Parathyroid adenoma (tissue), 2 donors: ENCODE results near the gene N4BP2.
"Not testable (repeated sequence)": the region's sequence is repeated elsewhere in the genome, so short reads cannot be mapped to it uniquely, and the experiment has no call there.

ENCODE experiments used
- H2AFZ ChIP-seq: fragments of 300-600 bp; sonication (generic); one replicate; pipeline ENCODE4 v1.7.0; 2017; ENCODE audit warnings: antibody characterized with exemption, mild to moderate bottlenecking
- H3K27ac ChIP-seq: fragments of 300-600 bp; sonication (generic); one replicate; pipeline ENCODE4 v1.7.0; 2017
- H3K27me3 ChIP-seq: fragments of 300-600 bp; sonication (generic); one replicate; pipeline ENCODE4 v1.7.0; 2017; ENCODE audit warnings: low read length; ENCODE audit not compliant: control insufficient read depth, insufficient read depth
- H3K36me3 ChIP-seq: fragments of 300-600 bp; sonication (generic); one replicate; pipeline ENCODE4 v1.7.0; 2017; ENCODE audit warnings: low read length; ENCODE audit not compliant: control insufficient read depth, insufficient read depth
- H3K4me1 ChIP-seq: fragments of 300-600 bp; sonication (generic); one replicate; pipeline ENCODE4 v1.7.0; 2017; ENCODE audit warnings: control low read depth
- H3K4me2 ChIP-seq: fragments of 300-600 bp; sonication (generic); one replicate; pipeline ENCODE4 v1.7.0; 2017; ENCODE audit warnings: low read length
- H3K4me3 ChIP-seq: fragments of 300-600 bp; sonication (generic); one replicate; pipeline ENCODE4 v1.7.0; 2017; ENCODE audit warnings: low read depth, low read length
- H3K79me2 ChIP-seq: fragments of 300-600 bp; sonication (generic); one replicate; pipeline ENCODE4 v1.7.0; 2017; ENCODE audit warnings: control low read depth
- H3K9ac ChIP-seq: fragments of 300-600 bp; sonication (generic); one replicate; pipeline ENCODE4 v1.7.0; 2017; ENCODE audit warnings: mild to moderate bottlenecking
- H3K9me3 ChIP-seq: fragments of 300-600 bp; sonication (generic); one replicate; pipeline ENCODE4 v1.7.0; 2017; ENCODE audit warnings: low read length; ENCODE audit not compliant: control insufficient read depth
- TF ChIP-seq, protein P1 (sequence below): fragments of 300-600 bp; sonication (generic); IDR thresholded peaks from one replicate; pipeline ENCODE4 v1.7.0; 2017; ENCODE audit warnings: antibody characterized with exemption, mild to moderate bottlenecking
- donor health status: primary hyperparathyroidism.

Gene N4BP2

DNA sequence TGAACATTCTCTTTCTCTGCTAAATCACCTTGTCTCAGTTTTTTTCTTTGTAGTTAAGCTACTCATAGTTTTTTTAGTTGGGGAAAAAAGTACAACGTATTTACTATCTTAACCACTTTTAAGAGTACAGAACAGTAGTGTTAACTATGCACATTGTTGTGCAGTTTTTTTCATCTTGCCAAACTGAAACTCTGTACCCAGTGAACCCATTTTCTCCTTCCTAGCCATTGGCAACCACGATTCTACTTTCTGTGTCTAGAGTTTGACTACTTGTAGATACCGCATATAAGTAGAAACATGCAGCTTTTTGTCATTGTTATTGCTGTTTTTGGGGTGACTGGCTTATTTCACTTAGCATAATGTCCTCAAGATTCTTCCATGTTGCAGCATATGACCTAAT lies 10.0 kb downstream of the N4BP2 start:
- Histone ChIP-seq H3K9ac (no peak overlapping the region), H3K27me3 (no peaks in the 10 kb centered on the region), H3K36me3 (no peaks in the 10 kb centered on the region), H3K27ac (no peak overlapping the region), H2AFZ (no peak overlapping the region), H3K79me2 (no peaks in the 10 kb centered on the region), H3K4me1 (no peaks in the 10 kb centered on the region), H3K9me3 (no peaks in the 10 kb centered on the region), H3K4me2 (no peak overlapping the region), H3K4me3 (no peak overlapping the region)
- TF ChIP-seq, protein P1, sequence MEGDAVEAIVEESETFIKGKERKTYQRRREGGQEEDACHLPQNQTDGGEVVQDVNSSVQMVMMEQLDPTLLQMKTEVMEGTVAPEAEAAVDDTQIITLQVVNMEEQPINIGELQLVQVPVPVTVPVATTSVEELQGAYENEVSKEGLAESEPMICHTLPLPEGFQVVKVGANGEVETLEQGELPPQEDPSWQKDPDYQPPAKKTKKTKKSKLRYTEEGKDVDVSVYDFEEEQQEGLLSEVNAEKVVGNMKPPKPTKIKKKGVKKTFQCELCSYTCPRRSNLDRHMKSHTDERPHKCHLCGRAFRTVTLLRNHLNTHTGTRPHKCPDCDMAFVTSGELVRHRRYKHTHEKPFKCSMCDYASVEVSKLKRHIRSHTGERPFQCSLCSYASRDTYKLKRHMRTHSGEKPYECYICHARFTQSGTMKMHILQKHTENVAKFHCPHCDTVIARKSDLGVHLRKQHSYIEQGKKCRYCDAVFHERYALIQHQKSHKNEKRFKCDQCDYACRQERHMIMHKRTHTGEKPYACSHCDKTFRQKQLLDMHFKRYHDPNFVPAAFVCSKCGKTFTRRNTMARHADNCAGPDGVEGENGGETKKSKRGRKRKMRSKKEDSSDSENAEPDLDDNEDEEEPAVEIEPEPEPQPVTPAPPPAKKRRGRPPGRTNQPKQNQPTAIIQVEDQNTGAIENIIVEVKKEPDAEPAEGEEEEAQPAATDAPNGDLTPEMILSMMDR, result no peak

DNA sequence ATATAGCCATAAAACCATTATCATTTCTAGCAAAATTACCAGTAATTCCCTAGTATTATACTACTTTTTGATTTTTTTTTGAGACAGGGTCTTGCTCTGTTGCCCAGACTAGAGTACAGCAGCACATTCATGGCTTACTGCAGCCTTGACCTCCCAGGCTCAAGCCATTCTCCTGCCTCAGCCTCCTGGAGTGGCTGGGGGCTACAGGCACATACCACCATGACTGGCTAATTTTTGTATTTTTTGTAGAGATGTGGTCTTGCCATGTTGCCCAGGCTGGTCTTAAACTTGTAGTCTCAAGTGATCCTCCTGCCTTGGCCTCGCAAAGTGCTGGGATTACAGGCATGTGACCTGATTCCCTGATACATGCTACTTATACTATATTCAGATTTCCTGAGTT lies 13.7 kb downstream of the N4BP2 start:
- no peaks in the 10 kb centered on the region for H3K27me3 ChIP-seq
- no peak overlapping the region for H3K27ac ChIP-seq
- H3K9ac ChIP-seq, result no peak overlapping the region
- H3K79me2 ChIP-seq, result no peaks in the 10 kb centered on the region
- no peak overlapping the region for H3K4me3 ChIP-seq
- H3K36me3 ChIP-seq, result no peaks in the 10 kb centered on the region
- TF ChIP-seq, protein P1, result no peak
- no peaks in the 10 kb centered on the region for H3K9me3 ChIP-seq
- no peaks in the 10 kb centered on the region for H3K4me1 ChIP-seq
- H2AFZ ChIP-seq, result no peak overlapping the region
- H3K4me2 ChIP-seq, result no peak overlapping the region

DNA sequence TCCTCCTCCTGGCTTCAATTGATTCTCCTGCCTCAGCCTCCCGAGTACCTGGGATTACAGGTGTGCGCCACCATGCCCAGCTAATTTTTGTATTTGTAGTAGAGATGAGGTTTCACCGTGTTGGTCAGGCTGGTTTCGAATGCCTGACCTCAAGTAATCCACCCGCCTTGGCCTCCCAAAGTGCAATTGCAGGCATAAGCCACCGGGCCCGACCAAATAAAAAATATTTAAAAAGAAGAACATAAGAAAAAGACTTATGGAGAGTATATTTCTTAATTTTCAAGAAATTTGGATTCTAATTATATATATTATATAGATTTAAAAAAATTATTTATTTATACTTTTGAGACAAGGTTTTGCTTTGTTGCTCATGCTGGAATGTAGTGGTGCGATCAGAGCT lies 29.8 kb downstream of the N4BP2 start:
- Histone ChIP-seq H3K9ac (no peak overlapping the region), H3K4me3 (no peak overlapping the region)
- TF ChIP-seq, protein P1, result no peak

DNA sequence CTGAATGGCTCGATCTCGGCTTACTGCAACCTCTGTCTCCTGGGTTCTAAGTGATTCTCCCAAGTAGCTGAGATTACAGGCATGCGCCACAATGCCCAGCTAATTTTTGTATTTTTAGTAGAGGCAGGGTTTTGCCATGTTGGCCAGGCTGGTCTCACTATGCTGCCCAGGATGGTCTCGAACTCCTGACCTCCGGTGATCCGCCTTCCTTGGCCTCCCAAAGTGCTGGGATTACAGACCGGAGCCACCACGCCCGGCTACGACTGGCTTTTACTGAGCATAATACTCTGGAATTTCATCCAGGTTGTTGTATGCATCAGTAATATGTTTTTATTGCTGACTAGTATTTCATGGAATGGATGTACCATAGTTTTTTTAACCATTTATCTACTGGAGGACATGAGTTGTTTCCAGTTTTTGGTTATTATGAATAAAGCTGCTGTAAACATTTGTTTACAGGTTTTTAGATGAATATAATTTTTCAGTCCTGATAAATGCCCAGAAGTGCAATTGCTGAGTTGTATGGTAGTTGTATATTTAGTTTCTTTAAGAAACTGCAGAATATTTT lies 31.2 kb downstream of the N4BP2 start:
- Histone ChIP-seq H3K27me3 (no peaks in the 10 kb centered on the region), H3K4me2 (no peak overlapping the region), H3K9me3 (no peaks in the 10 kb centered on the region), H3K4me1 (no peaks in the 10 kb centered on the region), H3K4me3 (no peak overlapping the region), H2AFZ (no peak overlapping the region), H3K27ac (no peak overlapping the region), H3K79me2 (no peaks in the 10 kb centered on the region), H3K36me3 (no peaks in the 10 kb centered on the region), H3K9ac (no peak overlapping the region)
- TF ChIP-seq, protein P1, result no peak

More for the DNA sequence above, 29.8 kb downstream of the N4BP2 start:
- H3K4me1 ChIP-seq, result no peaks in the 10 kb centered on the region
- H2AFZ ChIP-seq, result no peak overlapping the region
- H3K27me3 ChIP-seq, result no peaks in the 10 kb centered on the region
- H3K27ac ChIP-seq, result no peak overlapping the region
- H3K4me2 ChIP-seq, result no peak overlapping the region
- H3K9me3 ChIP-seq, result no peaks in the 10 kb centered on the region
- H3K79me2 ChIP-seq, result no peaks in the 10 kb centered on the region
- no peaks in the 10 kb centered on the region for H3K36me3 ChIP-seq

DNA sequence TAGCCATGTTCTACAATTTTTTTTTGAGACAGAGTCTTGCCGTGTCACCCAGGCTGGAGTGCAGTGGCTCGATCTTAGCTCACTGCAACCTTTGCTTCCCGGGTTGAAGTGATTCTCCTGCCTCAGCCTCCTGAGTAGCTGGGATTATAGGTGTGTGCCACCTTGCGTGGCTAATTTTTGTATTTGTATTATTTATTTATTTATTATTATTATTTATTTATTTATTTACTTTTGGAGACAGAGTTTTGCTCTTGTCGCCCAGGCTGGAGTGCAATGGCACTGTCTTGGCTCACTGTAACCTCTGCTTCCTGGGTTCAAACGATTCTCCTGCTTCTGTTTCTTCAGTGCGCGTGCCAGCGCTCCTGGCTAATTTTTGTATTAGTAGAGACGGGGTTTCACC lies 36.8 kb downstream of the N4BP2 start:
- H2AFZ ChIP-seq, H3K27me3 ChIP-seq, H3K79me2 ChIP-seq, H3K9ac ChIP-seq, H3K9me3 ChIP-seq, H3K4me3 ChIP-seq, H3K36me3 ChIP-seq, H3K27ac ChIP-seq, H3K4me1 ChIP-seq, H3K4me2 ChIP-seq: not testable (repeated sequence)
